Urothelium cell line (cell line): ENCODE measurements around the gene RCSD1.

Experiments used
- DNase-seq: peaks from one replicate; pipeline ENCODE4 v3.0.0; 2011; ENCODE audit warnings: low spot score, mixed read lengths
- FAIRE-seq: peaks from 2 replicates; lab custom pipeline; 2011; peaks lifted over from hg19 to GRCh38; lab: Jason Lieb, UNC

Gene RCSD1

DNA sequence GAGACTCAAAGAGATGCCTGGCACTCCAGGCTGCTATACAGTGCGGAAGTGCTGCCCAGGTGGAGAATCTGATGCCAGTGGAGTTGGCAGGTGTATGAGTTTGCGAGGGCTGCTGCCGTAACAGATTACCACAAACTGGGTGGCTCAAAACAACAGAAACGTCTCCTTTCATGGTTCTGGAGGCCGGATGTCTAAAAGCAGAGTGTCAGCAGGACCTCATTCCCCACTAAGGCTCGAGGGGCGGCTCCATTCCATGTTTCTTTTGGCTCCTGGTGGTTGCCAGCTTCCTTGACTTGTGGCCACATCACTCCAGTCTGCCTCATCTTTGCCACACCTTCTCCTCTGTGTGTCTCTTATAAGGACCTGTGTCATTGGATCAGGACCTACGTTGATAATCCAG is 10.0 kb downstream of the RCSD1 start:
- no peak for DNase-seq
- FAIRE-seq: no peak

GRCh38 chr1:167641786-167642500 is 11.9 kb downstream of the RCSD1 start:
- DNase-seq (no peak), FAIRE-seq (no peak)

- no peak for DNase-seq
- FAIRE-seq: no peak
Observed at GRCh38 chr1:167642501-167642826, 12.4 kb downstream of the RCSD1 start.

- FAIRE-seq: no peak
Observed at GRCh38 chr1:167643441-167643840, 13.4 kb downstream of the RCSD1 start.

GRCh38 chr1:167644551-167644950 is 14.5 kb downstream of the RCSD1 start:
- no peak for DNase-seq
- no peak for FAIRE-seq

More at GRCh38 chr1:167643441-167643840, 13.4 kb downstream of the RCSD1 start:
- DNase-seq: no peak

DNA sequence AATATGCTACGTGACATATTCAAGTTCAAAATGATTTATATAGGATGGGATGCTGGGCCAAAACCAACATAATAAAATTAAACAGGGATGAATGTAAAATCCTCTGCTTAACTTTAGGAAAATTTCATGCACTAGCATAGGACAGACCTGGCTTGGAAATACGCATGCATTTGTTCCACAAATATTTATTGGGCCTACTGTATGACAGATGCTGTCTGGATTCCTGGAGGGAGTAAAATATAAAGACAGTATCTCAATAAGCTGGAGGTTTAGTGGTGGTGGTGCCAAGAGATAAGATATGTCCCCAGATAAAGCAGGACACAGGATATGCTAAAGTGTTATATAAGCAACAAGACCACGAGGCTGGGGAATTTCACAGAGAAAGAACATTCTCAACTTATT is 15.1 kb downstream of the RCSD1 start:
- DNase-seq (no peak), FAIRE-seq (no peak)

DNA sequence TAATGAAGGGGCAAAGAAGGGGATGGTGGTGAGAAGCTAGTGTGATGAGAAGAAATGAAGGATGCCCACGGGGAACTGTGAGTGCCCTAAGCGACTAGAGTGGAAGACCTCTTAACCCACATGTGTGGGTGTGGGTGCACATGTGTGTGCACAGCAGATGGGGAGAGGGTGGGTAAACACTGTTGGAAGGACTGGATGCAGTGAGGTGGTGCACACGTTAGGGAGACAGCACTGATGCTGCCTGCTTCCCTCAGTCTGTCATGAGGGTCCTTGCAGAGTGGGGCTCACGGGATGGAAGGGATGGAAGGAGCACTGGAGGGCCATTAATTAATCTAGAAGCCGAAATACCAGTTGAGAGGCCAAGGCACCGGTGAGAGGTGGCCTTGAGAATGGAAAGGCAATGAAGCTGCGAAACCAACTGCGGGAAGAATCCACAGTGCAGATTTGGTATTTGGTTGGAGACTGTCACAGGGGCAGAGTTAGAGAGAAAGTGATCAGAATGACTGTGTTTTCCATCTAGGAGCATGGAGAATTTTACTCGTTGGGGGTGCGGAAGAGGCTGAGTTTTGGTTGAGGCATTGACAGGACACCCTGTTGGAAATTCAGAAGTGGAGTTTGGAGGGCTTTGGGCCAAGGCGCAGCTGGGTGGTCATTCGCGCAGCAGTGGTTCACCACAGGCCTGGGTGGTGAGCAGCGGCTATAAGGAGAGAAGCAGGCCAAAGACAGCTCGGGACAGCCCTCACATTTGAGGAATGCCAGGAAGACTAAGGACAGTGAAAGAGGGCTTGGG is 15.8 kb downstream of the RCSD1 start:
- FAIRE-seq (no peak), DNase-seq (no peak)

- FAIRE-seq (no peak), DNase-seq (no peak)
Observed at GRCh38 chr1:167648252-167648849, 18.3 kb downstream of the RCSD1 start.

DNA sequence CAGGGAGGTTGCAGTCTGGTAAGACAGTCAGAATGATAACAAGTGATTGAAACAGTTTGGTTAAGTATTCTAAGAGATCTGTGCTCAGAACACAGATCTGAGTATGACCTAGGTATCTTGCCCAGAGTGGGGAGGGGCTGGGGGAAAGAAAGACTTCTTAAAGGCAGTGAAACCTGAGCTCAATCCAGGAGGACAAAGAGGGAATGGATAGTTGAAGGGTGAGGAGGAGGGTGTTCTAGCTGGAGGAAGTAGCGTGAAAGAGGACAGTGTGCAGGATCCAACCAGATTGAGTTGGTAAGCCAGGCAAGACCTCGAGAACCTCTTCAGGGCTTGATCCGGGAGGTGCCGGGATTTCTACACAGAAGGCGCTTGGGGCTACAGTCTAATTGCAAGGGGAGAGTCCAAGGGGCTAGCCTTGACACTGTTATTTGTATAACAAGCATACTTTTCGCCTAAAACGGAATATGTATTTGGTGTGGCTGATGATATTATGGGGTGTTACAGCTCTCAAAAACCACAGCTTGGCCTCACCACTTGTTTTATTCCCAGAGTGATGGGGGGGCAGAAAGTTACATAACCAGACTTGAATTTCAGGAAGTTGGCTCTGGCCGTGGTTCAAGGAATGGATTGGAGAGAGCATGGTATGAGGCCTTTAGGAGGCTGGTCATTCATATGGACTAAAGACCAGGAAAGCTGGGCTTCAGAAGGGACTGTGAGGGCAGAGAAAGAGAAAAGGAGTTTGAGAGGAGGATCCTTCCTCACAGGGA is 19.1 kb downstream of the RCSD1 start:
- DNase-seq (no peak), FAIRE-seq (no peak)

- no peak for DNase-seq
- FAIRE-seq: no peak
Observed at GRCh38 chr1:167650269-167651160, 20.5 kb downstream of the RCSD1 start.

DNA sequence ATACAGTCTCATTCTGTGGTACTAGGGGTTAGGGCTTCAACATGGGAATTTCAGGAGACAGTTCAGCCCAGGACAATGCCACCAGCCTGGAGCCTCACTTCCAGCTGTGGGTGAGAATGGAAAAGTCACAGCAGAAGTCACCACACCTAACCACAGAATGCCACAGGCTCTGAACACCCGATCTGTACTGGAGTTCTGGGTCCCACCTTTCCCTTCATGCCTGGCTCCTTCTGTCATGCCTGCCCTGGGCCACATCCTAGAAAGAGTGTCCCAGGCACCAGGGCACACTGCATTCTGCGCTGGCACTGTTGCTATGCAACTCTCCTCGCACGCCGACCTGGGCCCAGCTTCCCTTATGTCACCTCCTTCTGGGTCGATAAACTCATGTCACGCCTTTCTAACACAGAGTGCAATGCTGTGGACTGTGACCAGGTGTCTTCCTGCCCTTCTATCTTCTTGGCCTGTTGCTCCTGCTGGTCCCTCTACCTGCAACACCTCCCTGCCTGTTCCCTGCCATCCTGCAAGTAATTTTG is 21.2 kb downstream of the RCSD1 start:
- DNase-seq (no peak), FAIRE-seq (no peak)

- DNase-seq: no peak
- FAIRE-seq: no peak
Observed at GRCh38 chr1:167654975-167655575, 25.0 kb downstream of the RCSD1 start.

GRCh38 chr1:167656657-167657056 is 26.6 kb downstream of the RCSD1 start:
- no peak for FAIRE-seq
- no peak for DNase-seq

- FAIRE-seq (no peak), DNase-seq (no peak)
Observed at GRCh38 chr1:167658574-167659328, 28.7 kb downstream of the RCSD1 start.

- DNase-seq (no peak), FAIRE-seq (no peak)
Observed at GRCh38 chr1:167659450-167659849, 29.4 kb downstream of the RCSD1 start.

DNA sequence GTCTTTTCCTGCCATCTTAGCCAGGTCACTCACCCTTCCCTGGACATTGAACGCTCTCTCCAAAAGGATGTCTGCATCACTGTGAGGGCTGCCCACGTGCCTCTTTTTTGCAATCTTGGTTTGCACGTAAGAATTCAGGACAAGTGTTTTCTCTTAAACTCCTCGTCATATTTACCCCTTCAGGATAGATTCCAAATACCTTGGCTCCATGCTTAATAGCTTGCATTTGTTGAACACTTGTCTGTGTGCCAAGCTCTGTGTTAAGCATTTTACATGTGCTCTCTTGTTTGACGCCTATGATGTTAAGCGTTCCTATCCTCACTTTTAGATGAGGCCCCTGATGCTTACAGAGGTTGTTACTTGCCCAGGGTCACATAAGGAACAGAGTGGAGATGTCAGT is 29.8 kb downstream of the RCSD1 start:
- DNase-seq: no peak
- FAIRE-seq: no peak

GRCh38 chr1:167661527-167662426 is 31.7 kb downstream of the RCSD1 start:
- DNase-seq (peak; percentile 81), FAIRE-seq (no peak)
